Adipose tissue (tissue), 3 donors: ENCODE data around the gene ADH1C. TPM values are rescaled to one million over a fixed set of nuclear protein-coding genes. Genes with fewer than 3 reads are reported as not detected.

Source experiments
- H3K27ac ChIP-seq: one replicate; pipeline ENCODE4 v1.5.1; 2013; ENCODE audit warnings: low read depth, low read length
- WGBS, 3 donors: extraction: QIAGEN DNeasy Blood & Tissue Kit; methylation state at CpG; one replicate each; pipeline ENCODE4 v1.1.7; 2013; 5-methylcytosine and 5-hydroxymethylcytosine counted together
- polyA plus RNA-seq, 3 donors: library from polyadenylated mRNA; stranded (reverse); fragments of 200-250 nt; gene quantifications; one replicate each; pipeline ENCODE4 v1.2.3, GENCODE V29; 2013
- donor health status: healthy with polysubstance abuse.
- donor health status: Bipolar disorder and iron deficiency.
- donor health status: healthy.

Gene ADH1C
- polyA plus RNA-seq, 3 donors: 8.1 to 118 (median 29.8) TPM

DNA sequence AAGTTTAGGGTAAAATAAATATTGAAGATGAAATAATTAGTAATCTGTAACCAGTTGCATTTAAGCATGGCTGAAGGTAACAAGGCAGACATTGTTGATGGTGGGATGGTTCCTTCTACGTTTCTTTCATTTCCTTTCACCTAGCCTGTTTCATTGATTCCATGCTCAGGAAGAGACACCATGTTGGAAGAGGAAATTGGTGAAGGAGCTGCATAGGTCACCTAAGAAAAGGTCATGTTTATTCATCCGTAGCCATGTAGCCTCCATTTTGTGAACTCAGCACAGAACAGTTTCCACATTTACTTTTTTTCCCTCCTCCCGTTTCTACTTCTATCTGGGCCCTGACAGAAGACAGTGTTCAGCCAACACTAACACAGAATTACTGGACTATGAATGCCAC is 35.2 kb downstream of the ADH1C start:
- 71 to 79% (median 78%) methylated on average over 3 of the region's 3 CpGs for WGBS, 3 donors
- peak overlapping the region; percentile 1 for H3K27ac ChIP-seq

DNA sequence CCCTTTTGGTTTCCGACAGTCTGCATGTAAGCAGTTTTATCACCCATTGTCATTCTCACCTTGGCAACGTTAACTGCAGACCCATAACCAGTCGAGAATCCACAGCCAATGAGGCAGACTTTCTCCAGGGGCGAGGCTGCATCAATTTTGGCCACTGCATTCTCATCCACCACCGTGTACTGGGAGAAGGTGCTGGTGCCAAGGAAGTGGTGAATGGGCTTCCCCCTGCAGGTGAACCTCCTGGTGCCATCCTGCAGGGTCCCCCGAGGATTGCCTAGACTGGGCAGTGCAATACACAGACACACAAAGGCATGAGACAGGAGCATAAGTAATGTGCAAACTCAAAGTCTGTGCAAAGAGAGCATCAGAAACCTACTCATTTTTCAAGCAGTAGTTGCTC is 36.7 kb downstream of the ADH1C start:
- H3K27ac ChIP-seq: no peak overlapping the region
- 77 to 83% (median 77%) methylated on average over 6 of the region's 6 CpGs for WGBS, 3 donors

DNA sequence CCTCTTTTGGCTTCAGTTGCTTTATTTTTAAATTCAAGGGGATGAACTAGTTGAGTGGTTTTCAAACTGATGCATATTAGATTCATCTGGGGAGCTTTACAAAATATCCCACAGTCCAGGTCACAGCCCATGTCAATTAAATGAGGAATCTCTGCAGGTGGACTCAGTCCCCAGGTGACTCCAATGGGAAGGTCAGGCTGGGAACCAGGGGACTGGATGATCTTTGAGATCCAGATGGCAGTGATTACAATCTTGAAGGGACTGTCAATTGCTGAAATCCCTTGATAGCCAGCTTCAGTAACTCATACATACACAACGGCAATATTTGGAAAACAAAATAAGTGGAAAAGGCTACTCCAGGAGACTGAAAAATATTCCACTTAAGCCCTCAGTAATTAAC is 38.3 kb downstream of the ADH1C start:
- 71 to 80% (median 80%) methylated on average over 1 of the region's 1 CpG for WGBS, 3 donors
- H3K27ac ChIP-seq: no peak overlapping the region

DNA sequence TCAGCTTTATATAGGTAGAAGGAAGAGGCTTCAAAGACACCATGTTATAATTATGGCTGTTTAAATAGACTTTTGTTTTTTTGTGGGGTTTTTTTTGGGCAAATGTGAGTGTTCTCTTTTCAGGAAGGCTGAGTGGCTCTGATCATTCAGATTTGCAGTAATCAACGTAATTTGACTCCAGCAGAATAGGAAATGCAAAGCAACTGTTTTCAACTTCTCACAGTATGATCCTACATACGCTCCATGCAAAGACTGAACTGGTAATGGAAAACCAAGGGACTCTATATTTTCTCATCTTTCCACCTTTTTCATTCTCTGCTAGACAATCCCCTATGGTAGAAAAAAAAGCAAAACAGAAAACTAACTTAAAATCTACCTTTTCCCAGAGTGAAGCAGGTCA is 42.2 kb downstream of the ADH1C start:
- H3K27ac ChIP-seq: no peak overlapping the region
- WGBS, 3 donors: 64 to 74% (median 72%) methylated on average over 2 of the region's 2 CpGs

DNA sequence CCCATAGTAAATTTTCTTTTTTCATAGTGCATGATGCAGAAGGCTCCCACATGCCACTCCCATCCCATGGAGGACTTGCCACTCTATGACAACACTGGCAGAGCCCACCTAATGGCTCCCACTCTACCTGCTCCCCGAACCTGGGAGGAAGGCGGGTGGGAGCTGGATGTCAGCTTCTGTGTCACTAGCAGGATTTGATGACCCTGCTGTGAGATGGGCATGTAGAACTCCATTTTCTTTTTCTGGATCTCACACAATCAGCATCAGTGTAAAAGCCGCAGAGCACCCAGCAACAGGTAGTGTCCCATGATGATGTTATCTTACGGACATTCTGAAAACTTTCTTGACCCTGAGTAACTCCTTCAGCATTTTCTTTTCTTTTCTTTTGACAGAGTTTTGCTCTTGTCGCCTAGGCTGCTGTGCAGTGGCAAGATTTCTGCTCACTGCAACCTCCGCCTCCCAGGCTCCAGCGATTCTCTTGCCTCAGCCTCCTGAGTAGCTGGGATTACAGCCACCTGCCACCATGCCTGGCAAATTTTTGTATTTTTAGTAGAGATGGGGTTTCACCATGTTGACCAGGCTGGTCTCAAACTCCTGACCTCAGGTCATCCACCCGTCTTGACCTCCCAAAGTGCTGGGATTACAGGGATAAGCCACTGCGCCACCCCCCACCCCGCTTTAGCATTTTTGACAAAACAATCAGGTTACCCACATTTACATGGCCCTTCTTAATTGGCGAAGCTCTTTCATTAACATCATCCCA is 46.7 kb downstream of the ADH1C start:
- no peak overlapping the region for H3K27ac ChIP-seq
- 92 to 94% (median 92%) methylated on average over 11 of the region's 11 CpGs for WGBS, 3 donors

DNA sequence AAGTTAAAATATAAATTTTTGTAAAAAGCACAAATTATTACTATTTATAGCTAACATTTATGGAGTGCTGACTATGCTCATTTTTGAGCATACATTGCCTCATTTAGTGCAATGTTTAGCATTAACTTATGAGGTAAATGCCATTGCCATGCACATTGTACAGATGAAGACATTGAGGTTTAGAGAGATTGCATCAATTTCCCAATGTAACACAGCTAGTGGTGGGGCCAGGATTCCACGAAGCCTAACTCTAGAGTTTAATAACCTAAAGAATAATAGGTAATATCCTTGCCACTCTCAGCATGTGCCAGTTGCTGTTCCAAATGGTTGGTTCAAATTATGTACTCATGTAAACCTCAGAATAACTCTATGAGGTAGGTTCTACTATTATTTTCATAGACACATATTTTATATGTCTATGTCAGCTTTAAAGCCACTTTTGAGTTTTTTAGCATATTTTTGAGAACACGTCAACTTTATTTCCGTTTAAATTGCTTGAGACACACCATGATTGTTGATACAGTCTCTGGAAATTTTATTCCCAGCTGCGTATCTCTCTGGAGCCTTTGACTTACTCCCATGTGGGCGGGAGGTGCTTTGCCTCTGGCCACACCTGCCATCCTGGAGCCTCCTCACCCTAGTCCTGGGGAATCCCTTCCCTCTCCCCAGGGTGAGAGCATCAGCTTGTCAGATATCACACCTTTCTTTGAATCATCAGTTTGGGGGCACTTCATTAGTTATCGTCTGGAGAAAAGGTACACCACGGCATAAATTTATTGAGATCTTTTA is 51.0 kb downstream of the ADH1C start:
- 84 to 88% (median 88%) methylated on average over 7 of the region's 7 CpGs for WGBS, 3 donors
- H3K27ac ChIP-seq: no peak overlapping the region

DNA sequence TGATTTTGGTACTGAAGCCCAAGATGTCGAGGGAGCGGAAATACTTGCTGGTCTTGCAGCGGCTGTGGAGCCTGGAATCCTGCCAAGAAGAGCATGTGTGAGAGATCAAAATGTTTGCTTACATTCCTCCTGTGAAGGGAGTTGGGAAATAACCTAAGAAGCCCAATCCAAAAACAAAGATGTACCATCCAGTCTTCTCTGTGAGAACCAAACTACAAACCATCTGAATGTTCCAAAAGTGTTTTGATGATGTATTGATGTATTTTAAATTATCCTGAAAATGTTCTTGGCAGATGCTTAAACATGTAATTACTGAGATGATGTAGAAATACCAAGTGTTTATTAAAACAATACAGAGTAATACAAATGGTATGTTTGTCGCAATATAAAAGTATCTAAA is 51.6 kb downstream of the ADH1C start:
- no peak overlapping the region for H3K27ac ChIP-seq
- 27 to 48% (median 30%) methylated on average over 4 of the region's 4 CpGs for WGBS, 3 donors

GRCh38 chr4:99293357-99293756 is 59.2 kb downstream of the ADH1C start:
- H3K27ac ChIP-seq: no peak overlapping the region
- 85 to 95% (median 86%) methylated on average over 5 of the region's 5 CpGs for WGBS, 3 donors

DNA sequence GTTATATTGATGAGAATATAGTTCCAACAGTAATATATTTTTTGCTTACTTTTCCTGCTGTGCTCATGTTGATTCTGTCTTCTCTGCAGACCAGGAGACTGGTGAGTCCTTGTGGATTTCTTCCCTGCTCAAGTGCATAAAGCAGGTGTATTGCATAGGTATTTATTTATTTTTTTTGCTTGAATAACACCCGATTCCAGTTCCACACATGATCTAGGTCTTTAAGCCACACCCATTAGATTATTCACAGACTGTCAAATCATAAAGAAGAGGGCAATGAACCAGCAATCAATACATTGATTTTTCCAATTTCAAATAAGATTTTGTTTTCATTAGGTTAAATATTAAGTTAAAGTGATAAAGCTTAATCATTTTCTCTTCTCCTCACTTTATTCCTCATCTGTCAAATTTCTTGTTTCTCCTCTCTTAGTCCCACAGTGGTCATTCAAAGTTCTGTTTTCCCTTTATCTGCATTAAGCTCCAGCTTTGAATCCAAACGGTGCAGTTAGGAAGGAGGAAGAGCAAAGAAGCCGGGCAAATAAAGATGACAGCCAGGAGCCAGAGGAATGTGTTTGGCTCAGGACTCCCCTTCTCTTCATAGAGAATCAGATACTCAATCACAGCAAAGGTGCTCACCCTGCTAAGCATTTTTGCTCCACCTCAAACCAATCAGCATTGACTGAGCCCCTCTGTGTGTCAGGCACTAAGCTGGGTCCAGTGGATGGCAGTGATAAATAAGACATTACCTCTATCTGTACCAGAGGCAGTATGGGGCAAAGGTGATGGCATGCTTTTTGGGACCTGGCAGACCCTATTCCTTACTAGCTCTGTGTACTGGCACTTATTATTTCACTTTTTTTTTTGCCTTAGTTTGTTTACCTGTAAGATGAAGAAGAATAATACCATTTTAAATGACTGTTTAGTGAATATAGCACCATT is 61.4 kb downstream of the ADH1C start, which contains the start of gene ADH1A:
ADH1A (minus strand) TSS at position 138 of the 939 bp plus-strand sequence; CDS start at position 67, 71 bp downstream.
- 27 to 72% (median 69%) methylated on average over 3 of the region's 3 CpGs for WGBS, 3 donors
- H3K27ac ChIP-seq: no peak within 1 kb of the TSS

Other genes with a start within 250 kb of the ADH1C start
- gene ADH4, start 208.4 kb downstream of the ADH1C start, polyA plus RNA-seq: 1 to 10 TPM in 2 of 3 donors, under 1 TPM in 1; 0.44 to 5.4 (median 1.1) TPM
- under 1 TPM in 2 of 3 donors, not detected in 1; 0.15 to 0.17 TPM for gene ADH6, start 133.5 kb downstream of the ADH1C start, polyA plus RNA-seq
- under 1 TPM in 2 of 3 donors, not detected in 1; 0.07 to 0.15 TPM for gene ADH1A, start 61.8 kb downstream of the ADH1C start, polyA plus RNA-seq
- gene ADH1B, start 31.3 kb downstream of the ADH1C start, polyA plus RNA-seq: 1,000 to 10,000 TPM in 2 of 3 donors, 100 to 1,000 TPM in 1; 214 to 3,622 (median 1,151) TPM
- gene ADH7, start 82.6 kb upstream of the ADH1C start, polyA plus RNA-seq: 1 to 10 TPM in 1 of 3 donors, not detected in 2; 1.2 TPM
- gene C4orf17, start 158.3 kb upstream of the ADH1C start, polyA plus RNA-seq: not detected
- gene TRMT10A, start 211.3 kb upstream of the ADH1C start, polyA plus RNA-seq: 1 to 10 TPM; 3.7 to 5.1 (median 4.2) TPM
- under 1 TPM in 2 of 3 donors, not detected in 1; 0.05 to 0.07 TPM for gene MTTP, start 222.1 kb upstream of the ADH1C start, polyA plus RNA-seq